Measurements from ENCODE around the gene IGF2BP2.
A peak's percentile ranks its signal among the peaks of the same experiment; 100 is the strongest.

Gene IGF2BP2

DNA sequence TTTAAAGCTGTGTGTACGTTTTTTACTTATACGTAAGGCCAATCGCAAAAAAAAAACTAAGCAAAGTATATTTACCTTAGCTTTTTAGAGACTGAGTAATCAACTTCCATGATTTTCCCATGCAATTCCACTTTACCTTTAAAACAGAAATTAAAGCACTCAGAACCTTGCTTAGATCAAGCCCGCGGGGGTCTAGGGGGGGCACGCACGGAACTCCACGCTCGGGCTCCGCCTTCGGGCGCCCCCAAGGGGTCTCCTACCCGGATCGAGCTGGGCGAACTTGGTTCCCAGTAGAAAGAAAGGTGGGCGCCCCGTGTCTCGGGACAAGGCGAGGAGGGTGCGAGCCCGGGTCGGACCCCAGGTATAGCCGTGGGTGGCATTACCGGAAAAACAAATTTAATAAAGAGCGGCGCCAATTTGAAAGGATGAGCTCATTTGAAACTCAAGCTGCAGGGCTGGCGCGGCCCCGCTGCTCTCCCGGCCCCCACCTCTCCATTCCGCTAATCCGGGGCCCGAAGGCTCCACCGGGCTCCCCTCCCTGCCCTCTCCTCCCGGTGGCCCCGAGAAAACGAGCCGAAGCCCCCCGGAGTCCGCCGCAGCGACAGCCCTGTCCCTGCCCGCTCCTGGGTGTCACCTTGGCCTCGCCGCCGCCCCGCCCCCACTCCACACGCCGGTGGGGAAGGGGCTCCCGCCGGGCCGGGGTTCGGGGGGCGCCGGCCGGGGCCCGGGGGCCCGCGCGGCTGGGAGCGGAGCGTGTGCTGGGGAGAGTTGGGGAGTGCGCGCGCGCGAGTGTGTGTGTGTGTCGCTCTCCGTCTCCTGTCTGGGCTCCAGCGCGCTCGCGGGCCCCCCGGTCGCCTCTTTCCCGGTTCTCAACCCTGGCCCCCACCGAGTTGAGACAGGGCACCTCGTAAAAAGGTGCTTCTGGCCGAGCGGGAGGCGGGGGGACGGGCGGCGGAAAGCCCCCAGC lies 1.5 kb downstream of the IGF2BP2 start:
- TF ChIP-seq, protein P1, sequence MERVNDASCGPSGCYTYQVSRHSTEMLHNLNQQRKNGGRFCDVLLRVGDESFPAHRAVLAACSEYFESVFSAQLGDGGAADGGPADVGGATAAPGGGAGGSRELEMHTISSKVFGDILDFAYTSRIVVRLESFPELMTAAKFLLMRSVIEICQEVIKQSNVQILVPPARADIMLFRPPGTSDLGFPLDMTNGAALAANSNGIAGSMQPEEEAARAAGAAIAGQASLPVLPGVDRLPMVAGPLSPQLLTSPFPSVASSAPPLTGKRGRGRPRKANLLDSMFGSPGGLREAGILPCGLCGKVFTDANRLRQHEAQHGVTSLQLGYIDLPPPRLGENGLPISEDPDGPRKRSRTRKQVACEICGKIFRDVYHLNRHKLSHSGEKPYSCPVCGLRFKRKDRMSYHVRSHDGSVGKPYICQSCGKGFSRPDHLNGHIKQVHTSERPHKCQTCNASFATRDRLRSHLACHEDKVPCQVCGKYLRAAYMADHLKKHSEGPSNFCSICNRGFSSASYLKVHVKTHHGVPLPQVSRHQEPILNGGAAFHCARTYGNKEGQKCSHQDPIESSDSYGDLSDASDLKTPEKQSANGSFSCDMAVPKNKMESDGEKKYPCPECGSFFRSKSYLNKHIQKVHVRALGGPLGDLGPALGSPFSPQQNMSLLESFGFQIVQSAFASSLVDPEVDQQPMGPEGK (CRISPR knock-in tag; IDR thresholded peaks at IDR 0.05; ENCODE audit: borderline replicate concordance): peak; percentile 54; the same call in 1 of the 2 replicates
- no peak for TF ChIP-seq CSDC2 (CRISPR knock-in tag; IDR thresholded peaks at IDR 0.05)
- ATAC-seq: peak; percentile 30

- ATAC-seq: no peak
- no peak for TF ChIP-seq CSDC2 (CRISPR knock-in tag; IDR thresholded peaks at IDR 0.05)
Observed at GRCh38 chr3:185822221-185823000, 2.4 kb downstream of the IGF2BP2 start.

DNA sequence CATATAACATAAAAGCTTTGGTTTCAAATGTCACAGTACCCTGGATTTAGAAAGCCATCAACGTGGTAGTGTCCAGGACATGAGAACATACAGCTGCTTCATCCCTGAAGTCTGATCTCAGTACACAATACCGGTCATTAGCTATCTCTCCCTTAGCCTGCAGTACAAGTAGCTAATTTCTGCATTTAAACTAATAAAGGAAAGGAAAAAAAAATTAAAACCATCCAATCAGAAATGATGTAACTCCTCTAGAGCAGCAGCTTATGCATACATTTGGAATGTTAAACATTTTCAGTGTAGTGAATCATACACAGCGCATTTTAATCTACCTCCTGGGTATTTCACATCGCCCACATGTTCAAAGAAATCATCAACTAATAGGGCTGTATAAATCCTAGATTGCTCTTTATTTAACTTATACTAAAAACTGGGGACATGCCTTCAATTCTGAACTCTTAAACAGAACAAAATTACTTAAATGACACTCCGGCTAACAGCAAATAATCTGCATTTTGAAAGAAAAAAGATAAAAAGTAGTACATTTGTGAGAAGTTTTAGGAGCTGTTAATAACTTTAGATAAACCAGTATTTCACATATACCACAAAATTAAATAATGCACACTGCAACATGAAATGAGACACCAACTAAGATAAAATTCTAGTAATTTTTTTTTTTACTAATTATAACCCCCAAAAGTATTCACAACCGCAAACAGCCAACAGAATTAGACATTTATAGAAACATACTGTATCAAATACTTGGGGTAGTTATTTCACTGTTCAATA lies 3.7 kb downstream of the IGF2BP2 start:
- TF ChIP-seq CREB5 (CRISPR knock-in tag; IDR thresholded peaks at IDR 0.05; ENCODE audit: low read depth): no peak
- TF ChIP-seq TSHZ2 (CRISPR knock-in tag; IDR thresholded peaks at IDR 0.05): no peak
- TF ChIP-seq TOX (CRISPR knock-in tag; IDR thresholded peaks at IDR 0.05; ENCODE audit: borderline replicate concordance): no peak
- TF ChIP-seq ZFP3 (CRISPR knock-in tag; IDR thresholded peaks at IDR 0.05): no peak
- no peak for TF ChIP-seq GLIS3 (CRISPR knock-in tag; IDR thresholded peaks at IDR 0.05)
- no peak for TF ChIP-seq ZNF565 (CRISPR knock-in tag; conservative IDR thresholded peaks at IDR 0.05; ENCODE audit: low read depth)
- TF ChIP-seq, protein P2, sequence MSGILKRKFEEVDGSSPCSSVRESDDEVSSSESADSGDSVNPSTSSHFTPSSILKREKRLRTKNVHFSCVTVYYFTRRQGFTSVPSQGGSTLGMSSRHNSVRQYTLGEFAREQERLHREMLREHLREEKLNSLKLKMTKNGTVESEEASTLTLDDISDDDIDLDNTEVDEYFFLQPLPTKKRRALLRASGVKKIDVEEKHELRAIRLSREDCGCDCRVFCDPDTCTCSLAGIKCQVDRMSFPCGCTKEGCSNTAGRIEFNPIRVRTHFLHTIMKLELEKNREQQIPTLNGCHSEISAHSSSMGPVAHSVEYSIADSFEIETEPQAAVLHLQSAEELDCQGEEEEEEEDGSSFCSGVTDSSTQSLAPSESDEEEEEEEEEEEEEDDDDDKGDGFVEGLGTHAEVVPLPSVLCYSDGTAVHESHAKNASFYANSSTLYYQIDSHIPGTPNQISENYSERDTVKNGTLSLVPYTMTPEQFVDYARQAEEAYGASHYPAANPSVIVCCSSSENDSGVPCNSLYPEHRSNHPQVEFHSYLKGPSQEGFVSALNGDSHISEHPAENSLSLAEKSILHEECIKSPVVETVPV (CRISPR knock-in tag; IDR thresholded peaks at IDR 0.05): no peak
- TF ChIP-seq, protein P1 (CRISPR knock-in tag; IDR thresholded peaks at IDR 0.05; ENCODE audit: borderline replicate concordance): no peak
- TF ChIP-seq OSR1 (CRISPR knock-in tag; IDR thresholded peaks at IDR 0.05): no peak
- TF ChIP-seq ARNTL (CRISPR knock-in tag; IDR thresholded peaks at IDR 0.05; ENCODE audit: borderline replicate concordance, low read depth): no peak
- TF ChIP-seq ESRRG (CRISPR knock-in tag; IDR thresholded peaks at IDR 0.05): no peak
- TF ChIP-seq BACH2 (CRISPR knock-in tag; IDR thresholded peaks at IDR 0.05; ENCODE audit: borderline replicate concordance): no peak
- no peak for TF ChIP-seq PPARA (CRISPR knock-in tag; IDR thresholded peaks at IDR 0.05; ENCODE audit: borderline replicate concordance)
- no peak for TF ChIP-seq SNAI2 (CRISPR knock-in tag; IDR thresholded peaks at IDR 0.05)
- no peak for TF ChIP-seq ISL1 (CRISPR knock-in tag; IDR thresholded peaks at IDR 0.05)
- TF ChIP-seq ZNF70 (CRISPR knock-in tag; IDR thresholded peaks at IDR 0.05): no peak
- no peak for TF ChIP-seq ZNF8 (CRISPR knock-in tag; IDR thresholded peaks at IDR 0.05)
- TF ChIP-seq POU6F1 (CRISPR knock-in tag; IDR thresholded peaks at IDR 0.05; ENCODE audit: borderline replicate concordance, low read depth): no peak
- ATAC-seq: peak; percentile 58

All from SK-N-SH treated with all-trans-retinoic acid at 6 μM for 48 hours (cell line).